Pons (tissue), 1 donor: ENCODE measurements around the gene IRAK1BP1.
"Not testable (repeated sequence)": the region's sequence is repeated elsewhere in the genome, so short reads cannot be mapped to it uniquely, and the experiment has no call there.

Experiments used
- DNase-seq: peaks from one replicate; pipeline ENCODE4 v3.0.0-alpha.2; 2016; ENCODE audit warnings: low spot score

IRAK1BP1 gene

DNA sequence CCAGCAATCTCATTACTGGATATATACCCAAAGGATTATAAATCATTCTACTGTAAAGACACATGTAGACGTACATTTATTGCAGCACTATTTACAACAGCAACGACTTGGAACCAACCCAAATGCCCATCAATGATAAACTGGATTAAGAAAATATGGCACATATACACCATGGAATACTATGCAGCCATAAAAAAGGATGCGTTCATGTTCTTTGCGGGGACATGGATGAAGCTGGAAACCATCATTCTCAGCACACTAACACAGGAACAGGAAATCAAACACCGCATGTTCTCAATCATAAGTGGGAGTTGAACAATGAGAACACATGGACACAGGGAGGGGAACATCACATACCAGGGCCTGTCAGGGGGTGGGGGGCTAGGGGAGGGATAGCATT lies 22.6 kb downstream of the IRAK1BP1 start:
- DNase-seq = not testable (repeated sequence)

- no peak for DNase-seq
Measured at GRCh38 chr6:78896227-78896626, 28.9 kb downstream of the IRAK1BP1 start.

DNA sequence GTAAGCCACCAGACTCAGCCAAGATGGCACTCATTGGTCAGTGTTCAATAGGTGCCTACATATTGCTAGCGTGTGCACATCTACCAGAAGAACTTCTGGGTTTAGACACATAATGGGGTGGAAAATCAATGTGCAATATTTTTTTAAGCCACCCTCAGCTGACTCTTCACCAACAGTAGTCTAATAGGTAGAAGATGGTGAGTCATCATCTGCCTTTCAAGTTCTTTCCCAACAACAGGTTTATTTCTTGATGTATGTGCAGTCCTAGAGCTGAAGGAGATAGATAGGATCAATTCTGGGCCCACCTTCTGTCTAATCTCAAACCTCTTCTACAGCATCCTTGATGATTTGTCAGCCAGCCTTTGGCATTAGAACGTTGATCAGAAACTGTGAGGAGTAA lies 41.3 kb downstream of the IRAK1BP1 start:
- DNase-seq = no peak

GRCh38 chr6:78909391-78909790 lies 42.0 kb downstream of the IRAK1BP1 start:
- peak; percentile 22 for DNase-seq

DNA sequence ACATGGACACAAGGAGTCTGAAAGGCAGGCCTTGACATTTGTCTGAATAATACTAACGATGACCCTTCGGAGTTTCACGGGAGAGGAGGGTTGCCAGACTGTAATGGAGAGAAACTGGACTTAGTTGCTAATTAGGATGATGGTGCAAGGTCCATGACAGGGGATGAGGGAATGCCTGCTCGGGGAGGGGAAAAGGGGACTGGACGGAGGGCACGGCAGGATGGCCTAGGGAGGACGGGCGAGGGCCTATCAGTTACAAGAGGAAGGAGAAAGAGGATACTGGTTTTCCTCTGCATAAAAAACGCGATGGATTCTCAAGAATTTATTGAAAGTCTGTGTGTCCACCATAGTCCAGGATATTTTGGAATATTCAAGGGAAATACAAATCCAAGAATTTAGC lies 42.7 kb downstream of the IRAK1BP1 start:
- no peak for DNase-seq

- no peak for DNase-seq
Measured at GRCh38 chr6:78910591-78911171, 43.3 kb downstream of the IRAK1BP1 start.

GRCh38 chr6:78911218-78911940 lies 44.0 kb downstream of the IRAK1BP1 start:
- no peak for DNase-seq

DNA sequence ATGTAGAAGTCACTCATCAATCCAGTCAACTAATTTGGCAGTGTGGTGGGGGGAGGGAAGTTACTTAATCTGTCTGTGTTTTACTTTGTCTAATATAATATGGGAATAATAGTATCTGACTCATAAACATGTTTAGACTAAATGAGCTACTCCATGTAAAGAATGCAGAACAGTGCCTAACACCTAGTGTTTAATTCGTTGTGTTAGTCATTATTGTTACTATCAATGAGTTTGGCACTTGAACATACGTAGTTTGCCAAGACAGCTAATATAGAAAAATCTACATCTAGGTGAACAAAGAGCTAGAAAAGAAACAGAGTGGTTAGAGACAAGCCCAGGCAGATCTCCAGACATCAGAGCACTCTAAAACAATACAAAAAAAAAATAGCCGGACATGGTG lies 49.1 kb downstream of the IRAK1BP1 start:
- no peak for DNase-seq

DNA sequence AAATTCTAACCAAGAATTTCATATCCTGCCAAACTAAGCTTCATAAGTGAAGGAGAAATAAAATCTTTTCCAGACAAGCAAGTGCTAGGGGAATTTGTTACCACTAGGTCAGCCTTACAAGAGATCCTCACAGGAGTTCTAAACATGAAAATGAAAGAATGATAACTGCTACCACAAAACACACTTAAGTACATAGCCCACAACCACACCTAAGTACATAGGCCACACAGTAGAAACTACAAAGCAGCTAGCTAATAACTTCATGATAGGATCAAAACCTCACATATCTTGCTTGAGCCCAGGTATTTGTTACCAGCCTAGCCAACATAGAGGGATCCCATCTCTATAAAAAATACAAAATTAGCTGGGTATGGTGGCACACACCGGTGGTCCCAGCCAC lies 50.4 kb downstream of the IRAK1BP1 start:
- DNase-seq = no peak

DNA sequence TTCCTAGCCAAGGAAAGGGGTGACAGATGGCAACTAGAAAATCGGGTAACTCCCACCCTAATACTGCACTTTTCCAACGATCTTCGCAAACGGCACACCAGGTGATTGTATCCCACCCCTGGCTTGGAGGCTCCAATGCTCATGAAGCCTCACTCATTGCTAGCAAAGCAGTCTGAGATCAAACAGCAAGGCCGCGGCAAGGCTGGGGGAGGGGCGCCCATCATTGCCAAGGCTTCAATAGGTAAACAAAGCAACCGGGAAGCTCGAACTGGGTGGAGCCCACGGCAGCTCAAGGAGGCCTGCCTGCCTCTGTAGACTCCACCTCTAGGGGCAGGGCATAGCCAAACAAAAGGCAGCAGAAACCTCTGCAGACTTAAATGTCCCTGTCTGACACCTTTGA lies 53.8 kb downstream of the IRAK1BP1 start:
- DNase-seq = not testable (repeated sequence)

GRCh38 chr6:78925317-78925716 lies 58.0 kb downstream of the IRAK1BP1 start:
- no peak for DNase-seq

DNA sequence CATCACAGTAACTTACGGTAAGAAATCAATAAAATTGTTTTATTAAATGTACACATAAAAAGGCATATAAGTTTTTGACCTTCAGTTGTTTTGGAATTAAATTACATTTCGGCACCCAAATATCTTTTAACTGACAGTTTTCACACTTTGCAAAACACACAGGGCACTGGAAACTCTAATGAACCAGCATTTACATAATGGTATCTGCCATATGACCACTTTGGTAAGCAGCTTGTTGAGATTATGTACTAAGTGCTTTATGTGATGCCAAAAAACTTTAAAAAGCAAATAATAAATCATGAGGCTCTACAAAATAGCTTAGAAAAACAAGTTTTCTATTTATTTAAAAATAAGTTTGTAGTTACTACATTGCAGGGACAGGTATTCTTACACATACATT lies 68.2 kb downstream of the IRAK1BP1 start:
- no peak for DNase-seq

- no peak for DNase-seq
Measured at GRCh38 chr6:78936515-78936914, 69.2 kb downstream of the IRAK1BP1 start.

DNA sequence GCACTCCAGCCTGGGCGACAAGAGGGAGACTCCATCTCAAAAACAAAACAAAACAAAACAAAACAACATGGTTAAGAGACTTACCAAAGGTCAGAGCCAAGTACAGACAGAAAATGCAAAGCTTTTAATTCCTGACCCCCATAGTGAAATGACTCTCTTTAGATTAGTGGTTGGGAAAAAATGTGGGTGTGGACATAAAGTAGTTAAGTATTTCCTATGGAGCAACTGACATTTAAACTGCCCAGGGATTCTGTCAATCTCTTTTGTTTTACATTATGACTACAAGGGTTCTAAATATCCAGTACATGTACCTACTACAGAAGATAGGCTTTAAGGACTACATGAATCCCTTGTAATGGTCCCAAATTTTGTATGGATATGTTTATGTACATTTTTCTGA lies 75.1 kb downstream of the IRAK1BP1 start:
- DNase-seq = no peak

- DNase-seq = no peak
Measured at GRCh38 chr6:78947529-78947928, 80.2 kb downstream of the IRAK1BP1 start.

- no peak for DNase-seq
Measured at GRCh38 chr6:78947962-78948361, 80.6 kb downstream of the IRAK1BP1 start.

DNA sequence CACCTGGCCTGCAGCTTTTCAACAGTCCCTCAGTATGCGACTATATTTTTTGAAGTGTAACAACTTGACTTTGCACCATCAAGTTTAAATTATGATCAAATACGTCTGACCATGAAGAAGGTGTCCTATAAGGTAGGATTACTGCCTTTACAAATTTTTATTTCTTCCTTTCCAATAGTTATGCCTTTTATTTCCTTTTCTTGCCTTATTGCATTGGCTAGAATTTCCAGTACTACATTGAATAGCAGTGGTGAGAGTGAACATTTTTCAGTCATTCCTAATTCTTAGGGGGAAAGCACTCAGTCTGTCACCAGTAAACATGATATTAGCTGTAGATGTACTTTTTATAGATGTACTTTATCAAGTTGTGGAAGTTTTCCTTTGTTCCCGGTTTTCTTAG lies 81.4 kb downstream of the IRAK1BP1 start:
- DNase-seq = no peak

GRCh38 chr6:78952362-78952761 lies 85.0 kb downstream of the IRAK1BP1 start:
- DNase-seq = no peak
